ENCODE results near the gene OVCH1. TPM values are rescaled to one million over a fixed set of nuclear protein-coding genes. Genes with fewer than 3 reads are reported as not detected.

Gene OVCH1
- total RNA-seq, 1 donor from 2014 or later, result under 0.01 TPM

DNA sequence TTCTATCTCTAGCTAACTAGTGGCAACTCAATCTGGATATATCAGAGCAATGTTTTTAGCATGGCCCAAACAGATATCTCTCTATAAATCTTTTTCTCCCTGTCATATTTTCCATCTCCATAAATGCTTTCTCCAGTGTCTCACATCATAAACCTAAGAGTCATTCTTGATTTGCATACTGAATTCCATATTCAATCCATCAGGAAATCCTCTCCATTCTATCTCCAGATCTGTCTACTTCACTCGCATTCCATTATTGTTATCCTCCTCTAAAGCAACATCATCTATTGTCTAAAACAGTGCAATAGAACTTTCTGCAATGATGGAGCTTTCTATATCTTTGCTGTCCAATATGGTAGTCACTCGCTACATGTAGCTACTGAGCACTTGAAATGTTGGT, 71.0 kb downstream of the OVCH1 start:
- no peaks in the 10 kb centered on the region for H3K4me1 ChIP-seq (ENCODE audit: control insufficient read depth in 3 of 3, insufficient read depth in 3 of 3, low read length in 3 of 3)
- H3K9me3 ChIP-seq (ENCODE audit: control insufficient read depth in 3 of 3, low read length in 3 of 3), result no peaks in the 10 kb centered on the region
- H3K27me3 ChIP-seq (ENCODE audit: control insufficient read depth in 3 of 3, insufficient read depth in 3 of 3, low read length in 3 of 3), result no peaks in the 10 kb centered on the region
- no peaks in the 10 kb centered on the region for H3K36me3 ChIP-seq (ENCODE audit: control insufficient read depth in 3 of 3, insufficient read depth in 3 of 3, low read length in 3 of 3)
- H3K27ac ChIP-seq (ENCODE audit: low read depth, low read length), result no peak overlapping the region
- no peak overlapping the region for H3K9ac ChIP-seq (ENCODE audit: low read depth in 1 of 3, low read length in 3 of 3)
- H3K4me3 ChIP-seq (ENCODE audit: low read length in 3 of 3), result no peak overlapping the region

DNA sequence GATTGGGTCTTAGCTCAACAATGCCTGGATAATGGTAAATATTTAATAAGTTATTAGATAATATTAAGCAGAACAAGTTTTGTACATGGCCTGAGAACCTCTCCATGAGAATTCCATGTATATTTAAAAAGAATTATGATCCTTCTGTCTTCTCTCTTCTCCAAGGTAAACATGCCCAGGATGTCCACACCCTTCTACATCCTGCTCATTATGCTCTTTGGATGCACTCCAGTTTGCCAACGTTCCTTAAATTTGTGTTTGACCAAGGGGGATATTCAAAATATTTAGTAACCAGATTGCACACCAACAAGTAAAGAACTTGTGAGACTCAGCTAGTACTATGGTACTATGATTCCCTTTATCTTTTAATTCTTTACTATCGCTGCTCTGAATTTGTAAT, 71.8 kb downstream of the OVCH1 start:
- H3K4me3 ChIP-seq (ENCODE audit: low read length in 3 of 3), result no peak overlapping the region
- H3K4me1 ChIP-seq (ENCODE audit: control insufficient read depth in 3 of 3, insufficient read depth in 3 of 3, low read length in 3 of 3), result no peaks in the 10 kb centered on the region
- H3K9me3 ChIP-seq (ENCODE audit: control insufficient read depth in 3 of 3, low read length in 3 of 3), result no peaks in the 10 kb centered on the region
- no peak overlapping the region for H3K27ac ChIP-seq (ENCODE audit: low read depth, low read length)
- no peaks in the 10 kb centered on the region for H3K36me3 ChIP-seq (ENCODE audit: control insufficient read depth in 3 of 3, insufficient read depth in 3 of 3, low read length in 3 of 3)
- no peaks in the 10 kb centered on the region for H3K27me3 ChIP-seq (ENCODE audit: control insufficient read depth in 3 of 3, insufficient read depth in 3 of 3, low read length in 3 of 3)
- no peak overlapping the region for H3K9ac ChIP-seq (ENCODE audit: low read depth in 1 of 3, low read length in 3 of 3)

DNA sequence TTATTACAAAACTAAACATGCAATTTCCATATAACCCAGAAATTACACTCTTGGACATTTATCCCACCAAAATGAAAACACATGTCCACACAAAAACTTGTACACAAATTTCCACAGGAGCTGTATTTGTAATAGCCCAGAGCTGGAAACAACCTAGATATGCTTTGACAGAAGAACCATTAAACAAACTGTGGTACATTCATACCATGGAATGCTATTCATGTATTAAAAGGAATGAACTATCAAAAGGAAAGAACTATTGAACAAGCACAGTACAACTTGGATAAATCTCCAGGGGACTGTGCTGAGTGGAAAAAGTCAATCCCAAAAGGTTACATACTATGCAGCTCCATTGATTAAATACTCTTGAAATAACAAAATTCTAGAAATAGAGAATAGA, 80.7 kb downstream of the OVCH1 start:
- H3K9me3 ChIP-seq (ENCODE audit: control insufficient read depth in 3 of 3, low read length in 3 of 3), result no peaks in the 10 kb centered on the region
- no peak overlapping the region for H3K27ac ChIP-seq (ENCODE audit: low read depth, low read length)
- no peaks in the 10 kb centered on the region for H3K4me1 ChIP-seq (ENCODE audit: control insufficient read depth in 3 of 3, insufficient read depth in 3 of 3, low read length in 3 of 3)

DNA sequence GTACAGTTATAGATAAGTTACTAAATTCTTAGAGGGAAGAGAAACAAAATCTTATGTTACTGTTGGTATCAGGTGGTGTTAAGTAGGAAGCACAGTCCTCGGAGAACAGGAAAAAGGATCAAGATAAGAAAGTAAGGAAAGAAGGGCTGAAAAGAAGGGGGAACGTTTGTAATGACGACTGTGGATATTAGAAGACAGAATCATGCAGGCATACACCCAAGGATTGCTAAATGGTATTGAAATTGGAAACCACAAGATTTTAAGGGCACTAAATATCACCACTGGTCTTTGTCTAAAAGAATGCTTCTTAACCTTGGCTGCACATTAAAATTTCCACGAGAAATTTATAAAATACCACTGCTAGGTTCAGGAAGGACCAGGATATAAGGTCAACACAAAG, 82.4 kb downstream of the OVCH1 start:
- Histone ChIP-seq H3K27me3 (ENCODE audit: control insufficient read depth in 3 of 3, insufficient read depth in 3 of 3, low read length in 3 of 3) (no peaks in the 10 kb centered on the region), H3K36me3 (ENCODE audit: control insufficient read depth in 3 of 3, insufficient read depth in 3 of 3, low read length in 3 of 3) (no peaks in the 10 kb centered on the region), H3K4me1 (ENCODE audit: control insufficient read depth in 3 of 3, insufficient read depth in 3 of 3, low read length in 3 of 3) (no peaks in the 10 kb centered on the region), H3K27ac (ENCODE audit: low read depth, low read length) (no peak overlapping the region), H3K9ac (ENCODE audit: low read depth in 1 of 3, low read length in 3 of 3) (no peak overlapping the region), H3K4me3 (ENCODE audit: low read length in 3 of 3) (no peak overlapping the region), H3K9me3 (ENCODE audit: control insufficient read depth in 3 of 3, low read length in 3 of 3) (no peaks in the 10 kb centered on the region)

More for the DNA sequence above, 80.7 kb downstream of the OVCH1 start:
- H3K9ac ChIP-seq (ENCODE audit: low read depth in 1 of 3, low read length in 3 of 3), result no peak overlapping the region
- H3K36me3 ChIP-seq (ENCODE audit: control insufficient read depth in 3 of 3, insufficient read depth in 3 of 3, low read length in 3 of 3), result no peaks in the 10 kb centered on the region
- no peak overlapping the region for H3K4me3 ChIP-seq (ENCODE audit: low read length in 3 of 3)
- H3K27me3 ChIP-seq (ENCODE audit: control insufficient read depth in 3 of 3, insufficient read depth in 3 of 3, low read length in 3 of 3), result no peaks in the 10 kb centered on the region

DNA sequence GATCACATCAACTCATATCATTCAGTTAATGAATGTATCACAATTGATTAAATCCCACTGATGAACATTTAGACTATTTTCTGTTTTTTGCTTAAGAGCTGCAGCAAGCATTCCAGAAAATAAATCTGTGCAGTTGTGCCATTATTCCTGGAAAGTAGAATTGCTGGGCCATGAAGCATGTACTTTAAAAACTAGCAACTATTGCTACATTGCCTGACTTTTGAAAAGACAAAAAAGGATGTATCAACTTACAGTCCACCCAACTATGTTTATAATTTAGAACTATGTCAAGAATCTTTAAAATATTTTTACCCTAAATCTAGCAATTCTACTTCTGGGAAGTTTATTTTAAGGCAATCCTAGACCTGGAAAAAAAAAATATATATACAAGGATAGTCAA, 83.1 kb downstream of the OVCH1 start:
- H3K9me3 ChIP-seq (ENCODE audit: control insufficient read depth in 3 of 3, low read length in 3 of 3), result no peaks in the 10 kb centered on the region
- H3K27ac ChIP-seq (ENCODE audit: low read depth, low read length), result no peak overlapping the region
- no peaks in the 10 kb centered on the region for H3K27me3 ChIP-seq (ENCODE audit: control insufficient read depth in 3 of 3, insufficient read depth in 3 of 3, low read length in 3 of 3)
- no peak overlapping the region for H3K9ac ChIP-seq (ENCODE audit: low read depth in 1 of 3, low read length in 3 of 3)
- no peaks in the 10 kb centered on the region for H3K36me3 ChIP-seq (ENCODE audit: control insufficient read depth in 3 of 3, insufficient read depth in 3 of 3, low read length in 3 of 3)
- H3K4me3 ChIP-seq (ENCODE audit: low read length in 3 of 3), result no peak overlapping the region
- H3K4me1 ChIP-seq (ENCODE audit: control insufficient read depth in 3 of 3, insufficient read depth in 3 of 3, low read length in 3 of 3), result no peaks in the 10 kb centered on the region

DNA sequence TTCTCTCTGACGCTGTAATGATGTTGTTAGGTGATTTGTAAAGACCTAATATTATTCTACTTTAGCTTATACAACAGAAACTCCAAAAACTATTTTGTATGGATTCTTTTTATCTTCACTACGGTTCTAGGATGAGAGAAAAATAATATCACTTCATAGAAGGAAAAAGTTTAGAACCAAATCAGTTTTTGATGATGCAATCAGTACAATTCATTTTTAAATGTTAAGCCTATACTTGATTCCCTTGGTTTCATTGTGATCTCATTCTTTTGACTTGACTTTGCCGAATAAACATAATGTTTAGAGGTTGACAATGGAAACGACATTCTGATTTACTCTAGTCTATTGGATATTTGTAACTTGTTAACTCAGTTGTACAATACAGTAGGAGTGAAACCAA, 91.9 kb downstream of the OVCH1 start:
- no peak overlapping the region for H3K4me3 ChIP-seq (ENCODE audit: low read length in 3 of 3)
- H3K27me3 ChIP-seq (ENCODE audit: control insufficient read depth in 3 of 3, insufficient read depth in 3 of 3, low read length in 3 of 3), result no peaks in the 10 kb centered on the region
- H3K36me3 ChIP-seq (ENCODE audit: control insufficient read depth in 3 of 3, insufficient read depth in 3 of 3, low read length in 3 of 3), result no peaks in the 10 kb centered on the region
- H3K9me3 ChIP-seq (ENCODE audit: control insufficient read depth in 3 of 3, low read length in 3 of 3), result no peaks in the 10 kb centered on the region
- H3K27ac ChIP-seq (ENCODE audit: low read depth, low read length), result no peak overlapping the region
- H3K4me1 ChIP-seq (ENCODE audit: control insufficient read depth in 3 of 3, insufficient read depth in 3 of 3, low read length in 3 of 3), result no peaks in the 10 kb centered on the region
- no peak overlapping the region for H3K9ac ChIP-seq (ENCODE audit: low read depth in 1 of 3, low read length in 3 of 3)

DNA sequence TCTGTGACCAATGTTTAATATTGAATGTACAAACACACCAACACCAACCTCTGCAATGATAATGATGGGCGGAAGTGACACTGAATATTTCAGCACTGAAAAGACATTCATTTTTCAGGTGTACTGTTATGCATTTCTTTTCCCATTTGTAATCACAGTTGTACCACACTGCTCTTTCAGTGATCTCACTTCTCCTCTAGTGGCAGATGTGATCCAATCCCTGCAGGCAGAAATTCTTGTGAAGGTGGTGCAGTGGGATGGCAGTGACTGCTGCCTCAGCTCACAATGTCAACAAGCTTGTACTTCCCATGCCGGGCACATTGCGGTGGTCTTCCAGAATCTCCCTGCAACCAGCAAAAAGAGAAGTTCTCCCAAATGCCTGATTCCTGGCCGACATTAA, 93.5 kb downstream of the OVCH1 start:
- Histone ChIP-seq H3K4me1 (ENCODE audit: control insufficient read depth in 3 of 3, insufficient read depth in 3 of 3, low read length in 3 of 3) (no peaks in the 10 kb centered on the region), H3K27me3 (ENCODE audit: control insufficient read depth in 3 of 3, insufficient read depth in 3 of 3, low read length in 3 of 3) (no peaks in the 10 kb centered on the region), H3K4me3 (ENCODE audit: low read length in 3 of 3) (no peak overlapping the region), H3K9ac (ENCODE audit: low read depth in 1 of 3, low read length in 3 of 3) (no peak overlapping the region), H3K27ac (ENCODE audit: low read depth, low read length) (no peak overlapping the region), H3K9me3 (ENCODE audit: control insufficient read depth in 3 of 3, low read length in 3 of 3) (no peaks in the 10 kb centered on the region), H3K36me3 (ENCODE audit: control insufficient read depth in 3 of 3, insufficient read depth in 3 of 3, low read length in 3 of 3) (no peaks in the 10 kb centered on the region)

DNA sequence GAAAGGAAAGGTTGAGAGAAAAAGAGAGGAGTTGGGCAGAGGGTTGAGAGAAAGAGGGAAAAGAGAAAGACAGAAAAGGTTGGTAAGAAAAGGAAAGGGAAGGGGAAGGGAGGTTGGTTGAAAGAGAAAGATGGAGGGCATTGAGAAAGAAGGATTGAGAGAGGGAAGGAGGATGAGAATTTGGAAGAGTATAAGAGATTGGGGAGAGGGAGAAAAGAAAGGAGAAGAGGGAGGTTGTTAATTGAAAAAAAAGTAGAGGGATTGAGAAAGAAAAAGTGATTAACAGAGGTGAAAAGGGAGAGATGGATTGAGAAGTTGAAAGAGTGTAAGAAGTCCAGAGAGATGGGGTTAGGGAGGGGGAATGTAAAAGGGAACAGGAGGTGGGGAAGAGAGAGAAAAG, 95.0 kb downstream of the OVCH1 start:
- no peak overlapping the region for H3K27ac ChIP-seq (ENCODE audit: low read depth, low read length)
- H3K27me3 ChIP-seq (ENCODE audit: control insufficient read depth in 3 of 3, insufficient read depth in 3 of 3, low read length in 3 of 3), result no peaks in the 10 kb centered on the region
- no peaks in the 10 kb centered on the region for H3K9me3 ChIP-seq (ENCODE audit: control insufficient read depth in 3 of 3, low read length in 3 of 3)
- no peak overlapping the region for H3K9ac ChIP-seq (ENCODE audit: low read depth in 1 of 3, low read length in 3 of 3)
- H3K4me1 ChIP-seq (ENCODE audit: control insufficient read depth in 3 of 3, insufficient read depth in 3 of 3, low read length in 3 of 3), result no peaks in the 10 kb centered on the region
- no peak overlapping the region for H3K4me3 ChIP-seq (ENCODE audit: low read length in 3 of 3)
- H3K36me3 ChIP-seq (ENCODE audit: control insufficient read depth in 3 of 3, insufficient read depth in 3 of 3, low read length in 3 of 3), result no peaks in the 10 kb centered on the region

DNA sequence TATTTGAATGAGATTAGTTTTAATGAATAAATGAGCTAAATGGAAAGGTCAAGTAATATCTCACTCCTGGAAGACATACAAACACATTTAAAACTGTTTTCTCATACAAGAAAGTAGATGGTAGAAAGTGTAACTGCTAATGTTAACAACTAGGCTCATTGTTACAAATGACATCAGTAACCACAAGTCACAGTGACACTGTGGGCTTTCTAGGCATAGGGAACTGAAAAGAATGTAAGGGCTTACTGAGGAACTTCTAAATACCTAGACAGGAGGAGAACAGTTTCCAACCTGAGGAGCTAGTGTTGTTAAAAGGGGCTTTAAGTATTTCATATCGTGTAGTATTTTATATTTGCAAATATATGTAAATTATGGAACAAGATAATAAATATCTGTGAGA, 99.0 kb downstream of the OVCH1 start:
- no peaks in the 10 kb centered on the region for H3K4me1 ChIP-seq (ENCODE audit: control insufficient read depth in 3 of 3, insufficient read depth in 3 of 3, low read length in 3 of 3)
- H3K27me3 ChIP-seq (ENCODE audit: control insufficient read depth in 3 of 3, insufficient read depth in 3 of 3, low read length in 3 of 3), result no peaks in the 10 kb centered on the region
- H3K9me3 ChIP-seq (ENCODE audit: control insufficient read depth in 3 of 3, low read length in 3 of 3), result no peaks in the 10 kb centered on the region
- H3K27ac ChIP-seq (ENCODE audit: low read depth, low read length), result no peak overlapping the region
- no peak overlapping the region for H3K4me3 ChIP-seq (ENCODE audit: low read length in 3 of 3)
- H3K36me3 ChIP-seq (ENCODE audit: control insufficient read depth in 3 of 3, insufficient read depth in 3 of 3, low read length in 3 of 3), result no peaks in the 10 kb centered on the region
- H3K9ac ChIP-seq (ENCODE audit: low read depth in 1 of 3, low read length in 3 of 3), result no peak overlapping the region

DNA sequence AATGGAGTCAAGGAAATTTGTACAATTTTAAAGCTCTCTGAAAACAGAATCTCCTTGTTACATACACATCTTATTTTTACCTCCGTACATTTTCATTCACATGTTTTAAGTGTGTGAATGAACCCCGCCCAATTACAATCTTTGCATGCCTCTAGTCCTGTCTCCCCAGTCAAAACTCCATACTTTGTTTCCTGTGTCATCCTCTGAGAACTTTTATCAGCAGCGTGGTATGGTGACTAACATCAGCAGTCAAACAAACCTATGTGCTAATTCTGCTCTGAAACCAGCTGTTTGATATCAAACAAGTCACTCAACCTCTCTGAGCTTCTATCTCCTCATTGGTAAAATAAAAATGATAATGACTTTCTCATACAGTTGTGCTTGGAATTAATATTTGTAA, 100.7 kb downstream of the OVCH1 start:
- no peaks in the 10 kb centered on the region for H3K9me3 ChIP-seq (ENCODE audit: control insufficient read depth in 3 of 3, low read length in 3 of 3)
- H3K4me3 ChIP-seq (ENCODE audit: low read length in 3 of 3), result no peak overlapping the region
- no peaks in the 10 kb centered on the region for H3K4me1 ChIP-seq (ENCODE audit: control insufficient read depth in 3 of 3, insufficient read depth in 3 of 3, low read length in 3 of 3)
- H3K36me3 ChIP-seq (ENCODE audit: control insufficient read depth in 3 of 3, insufficient read depth in 3 of 3, low read length in 3 of 3), result no peaks in the 10 kb centered on the region
- no peaks in the 10 kb centered on the region for H3K27me3 ChIP-seq (ENCODE audit: control insufficient read depth in 3 of 3, insufficient read depth in 3 of 3, low read length in 3 of 3)
- H3K27ac ChIP-seq (ENCODE audit: low read depth, low read length), result no peak overlapping the region
- H3K9ac ChIP-seq (ENCODE audit: low read depth in 1 of 3, low read length in 3 of 3), result no peak overlapping the region

DNA sequence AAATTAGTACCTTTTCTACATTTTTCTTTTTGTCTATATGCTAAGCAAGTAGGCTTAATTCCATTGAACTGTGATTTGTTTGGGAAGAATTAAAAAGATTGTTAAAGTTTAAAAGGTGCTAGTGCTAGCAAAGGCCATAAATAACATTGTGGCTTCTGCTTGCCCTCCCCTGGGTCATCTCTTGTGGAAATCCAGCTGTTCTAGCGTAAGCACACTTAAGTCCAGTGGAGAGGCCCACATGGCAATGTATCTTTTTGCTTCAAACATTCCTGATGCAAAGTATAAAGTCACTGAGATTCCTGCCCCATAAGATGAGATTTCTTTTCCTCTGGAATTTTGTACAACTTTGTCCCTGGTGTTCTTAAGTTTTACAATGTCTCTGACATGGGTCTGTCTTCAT, 102.1 kb downstream of the OVCH1 start:
- Histone ChIP-seq H3K4me3 (ENCODE audit: low read length in 3 of 3) (no peak overlapping the region), H3K27me3 (ENCODE audit: control insufficient read depth in 3 of 3, insufficient read depth in 3 of 3, low read length in 3 of 3) (no peaks in the 10 kb centered on the region), H3K27ac (ENCODE audit: low read depth, low read length) (no peak overlapping the region), H3K36me3 (ENCODE audit: control insufficient read depth in 3 of 3, insufficient read depth in 3 of 3, low read length in 3 of 3) (no peaks in the 10 kb centered on the region), H3K4me1 (ENCODE audit: control insufficient read depth in 3 of 3, insufficient read depth in 3 of 3, low read length in 3 of 3) (no peaks in the 10 kb centered on the region), H3K9ac (ENCODE audit: low read depth in 1 of 3, low read length in 3 of 3) (no peak overlapping the region), H3K9me3 (ENCODE audit: control insufficient read depth in 3 of 3, low read length in 3 of 3) (no peaks in the 10 kb centered on the region)

All from skeletal muscle tissue (tissue), 4 donors.